Erythroblast (primary cell): ENCODE measurements around the gene ARMC10.

ENCODE experiments used
- GATA1 ChIP-seq: IDR thresholded peaks from 2 replicates; pipeline ENCODE4 v1.6.1; 2011; ENCODE audit warnings: low read depth, mild to moderate bottlenecking, control low read depth, low read length, moderate library complexity
- POLR2A ChIP-seq: IDR thresholded peaks from 2 replicates; pipeline ENCODE4 v1.6.1; 2011; ENCODE audit warnings: mild to moderate bottlenecking, low read length

- TF ChIP-seq POLR2A (no peak), GATA1 (no peak)
Observed at GRCh38 chr7:103106005-103106702, 31.2 kb downstream of the ARMC10 start.
